Measurements from ENCODE around the gene ZBED6. TPM values are rescaled to one million over a fixed set of nuclear protein-coding genes. Genes with fewer than 3 reads are reported as not detected.
"Not testable (repeated sequence)": the region's sequence is repeated elsewhere in the genome, so short reads cannot be mapped to it uniquely, and the experiment has no call there.

ZBED6 gene
- total and polyA plus RNA-seq, 11 donors = 1.3 to 19.6 (median 11.7) TPM

- ATAC-seq (no peak), DNase-seq (no peak)
- Histone ChIP-seq H3K4me1 (peaks cover 0 to 16% (median 0%) of the 10 kb centered on the region in 12 donors), H3K27me3 (no peaks in the 10 kb centered on the region), H3K9me3 (no peaks in the 10 kb centered on the region), H3K27ac (no peak overlapping the region), H3K4me3 (no peak overlapping the region), H3K36me3 (peaks cover 0 to 99% (median 92%) of the 10 kb centered on the region in 9 donors)
- no peak for TF ChIP-seq POLR2A (IDR thresholded peaks at IDR 0.05)
- no peak for TF ChIP-seq CTCF (IDR thresholded peaks at IDR 0.05)
- intact Hi-C loops (cut with DNase I) = loop anchor here in 1 of 10 donors (10.0 kb wide), 1 partner anchor 101 kb away; no protein-coding TSS in a partner anchor
- 90 to 96% (median 93%) methylated on average over 2 of the region's 2 CpGs for WGBS, 4 donors
These were observed 30.8 kb downstream of the ZBED6 start for GRCh38 chr1:203826175-203826574.

- Histone ChIP-seq H3K9me3 (no peaks in the 10 kb centered on the region), H3K36me3 (peaks cover 4 to 99% (median 92%) of the 10 kb centered on the region in 9 donors), H3K4me1 (peaks cover 0 to 16% (median 0%) of the 10 kb centered on the region in 12 donors), H3K27me3 (no peaks in the 10 kb centered on the region), H3K4me3 (no peak overlapping the region), H3K27ac (no peak overlapping the region)
- DNase-seq (no peak), ATAC-seq (no peak)
- TF ChIP-seq POLR2A (IDR thresholded peaks at IDR 0.05) = no peak
- TF ChIP-seq CTCF (IDR thresholded peaks at IDR 0.05) = no peak
- intact Hi-C loops (cut with DNase I) = loop anchor here in 1 of 10 donors (10.0 kb wide), 1 partner anchor 103 kb away; no protein-coding TSS in a partner anchor
- WGBS, 4 donors = 86 to 92% (median 87%) methylated on average over 5 of the region's 5 CpGs
These were observed 32.6 kb downstream of the ZBED6 start for GRCh38 chr1:203828002-203828401.

- no peaks in the 10 kb centered on the region for H3K9me3 ChIP-seq
- 33 to 61% (median 39%) methylated on average over 1 of the region's 1 CpG for WGBS, 4 donors
- peaks cover 4 to 99% (median 92%) of the 10 kb centered on the region in 9 donors for H3K36me3 ChIP-seq
- TF ChIP-seq CTCF (IDR thresholded peaks at IDR 0.05) (no peak), POLR2A (IDR thresholded peaks at IDR 0.05) (no peak)
- intact Hi-C loops (cut with DNase I) = loop anchor here in 1 of 10 donors (10.0 kb wide), 1 partner anchor 104 kb away; no protein-coding TSS in a partner anchor
- no peak overlapping the region for H3K4me3 ChIP-seq
- H3K4me1 ChIP-seq = peaks cover 0 to 16% (median 0%) of the 10 kb centered on the region in 12 donors
- peak overlapping the region in 2 of 12 donors; percentile 44 to 85 for H3K27ac ChIP-seq
- no peaks in the 10 kb centered on the region for H3K27me3 ChIP-seq
- DNase-seq (no peak), ATAC-seq (no peak)
These were observed 33.1 kb downstream of the ZBED6 start for GRCh38 chr1:203828503-203828902.

- H3K27me3 ChIP-seq, H3K9me3 ChIP-seq, DNase-seq, H3K4me3 ChIP-seq: not testable (repeated sequence)
- ATAC-seq = peak; percentile 32 to 69 (median 52)
- H3K36me3 ChIP-seq = peaks cover 4 to 99% (median 92%) of the 10 kb centered on the region in 9 donors
- H3K27ac ChIP-seq = peak overlapping the region in 3 of 12 donors; percentile 13 to 85 (median 44)
- H3K4me1 ChIP-seq = peaks cover 0 to 16% (median 0%) of the 10 kb centered on the region in 12 donors
- WGBS, 4 donors = 66 to 72% (median 69%) methylated on average over 5 of the region's 5 CpGs
- intact Hi-C loops (cut with DNase I) = loop anchor here in 1 of 10 donors (10.0 kb wide), 1 partner anchor 104 kb away; no protein-coding TSS in a partner anchor
These were observed 33.8 kb downstream of the ZBED6 start for GRCh38 chr1:203829247-203829646.

GRCh38 chr1:203835476-203835875, 40.1 kb downstream of the ZBED6 start:
- no peak overlapping the region for H3K4me3 ChIP-seq
- H3K27me3 ChIP-seq = no peaks in the 10 kb centered on the region
- H3K4me1 ChIP-seq = peaks cover 0 to 7% (median 0%) of the 10 kb centered on the region in 12 donors
- H3K36me3 ChIP-seq = peaks cover 8 to 100% (median 99%) of the 10 kb centered on the region in 9 donors
- WGBS, 4 donors = 92 to 99% (median 97%) methylated on average over 3 of the region's 3 CpGs
- TF ChIP-seq CTCF (IDR thresholded peaks at IDR 0.05) (no peak), POLR2A (IDR thresholded peaks at IDR 0.05) (no peak)
- no peaks in the 10 kb centered on the region for H3K9me3 ChIP-seq
- no peak for DNase-seq
- no peak overlapping the region for H3K27ac ChIP-seq
- intact Hi-C loops (cut with DNase I) = no loop called here
- no peak for ATAC-seq

Data from heart left ventricle (tissue), 16 donors.